ENCODE results near the gene PTAFR. TPM values are rescaled to one million over a fixed set of nuclear protein-coding genes. Genes with fewer than 3 reads are reported as not detected.

Gene PTAFR
- total and polyA plus RNA-seq, 4 donors, result 4.7 to 9.9 (median 7.4) TPM

DNA sequence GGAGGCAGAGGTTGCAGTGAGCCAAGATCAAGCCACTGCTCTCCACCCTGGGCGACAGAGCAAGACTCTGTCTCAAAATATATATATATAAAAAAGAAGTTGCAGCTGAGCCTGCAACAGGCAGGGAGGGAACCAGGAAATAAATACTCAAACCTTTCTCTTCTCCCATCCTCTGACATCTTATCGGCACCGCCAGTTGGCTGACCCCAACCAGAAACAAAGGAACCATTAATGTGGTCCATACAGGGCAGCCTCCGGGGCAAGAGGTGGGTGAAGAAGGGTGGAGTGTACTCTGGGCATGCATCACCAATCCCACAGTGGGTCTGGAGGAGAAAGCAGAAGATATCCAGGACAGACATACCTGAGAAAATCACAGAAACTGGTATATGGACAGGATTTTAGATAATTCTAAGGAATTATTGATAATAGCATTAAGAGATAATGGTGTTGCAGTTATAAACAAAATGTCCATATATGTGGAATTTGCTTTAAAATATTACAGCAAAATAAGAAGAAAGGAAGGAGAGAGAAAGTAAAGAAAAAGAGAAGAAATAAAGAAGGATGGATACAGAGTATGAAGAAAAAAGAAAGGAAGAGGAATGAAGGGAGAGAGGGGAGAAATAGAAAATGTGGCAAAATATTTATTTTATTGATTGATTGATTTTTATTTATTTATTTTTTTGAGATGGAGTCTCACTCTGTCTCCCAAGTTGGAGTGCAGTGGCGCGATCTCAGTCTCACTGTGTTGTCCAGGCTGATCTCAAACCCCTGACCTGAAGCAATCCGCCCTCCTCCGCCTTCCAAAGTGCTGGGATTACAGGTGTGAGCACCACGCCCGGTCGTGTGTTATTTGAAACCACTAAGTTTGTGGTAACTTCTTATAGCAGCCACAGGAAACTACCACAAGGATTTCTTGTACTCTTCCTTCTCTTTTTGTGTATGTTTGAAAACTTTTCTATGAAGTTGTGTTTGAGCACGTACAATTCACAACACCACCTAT, 4.1 kb upstream of the PTAFR start:
- H3K36me3 ChIP-seq (ENCODE audit: control insufficient read depth, insufficient read depth, low read length), result no peaks in the 10 kb centered on the region
- no peak for DNase-seq (ENCODE audit: low read depth in 4 of 6, low spot score in 6 of 6)
- no peaks in the 10 kb centered on the region for H3K9me3 ChIP-seq (ENCODE audit: control insufficient read depth, insufficient read depth, low read length)
- peaks cover 3% of the 10 kb centered on the region for H3K4me1 ChIP-seq (ENCODE audit: control insufficient read depth, insufficient read depth, low read length)
- no peak overlapping the region for H3K4me3 ChIP-seq (ENCODE audit: low read depth, low read length)
- no peaks in the 10 kb centered on the region for H3K27me3 ChIP-seq (ENCODE audit: control insufficient read depth, insufficient read depth, low read length)
- WGBS (ENCODE audit: insufficient coverage), result 100% methylated on average over 7 of the region's 12 CpGs
- H3K27ac ChIP-seq (ENCODE audit: low read depth, low read length), result no peak overlapping the region

DNA sequence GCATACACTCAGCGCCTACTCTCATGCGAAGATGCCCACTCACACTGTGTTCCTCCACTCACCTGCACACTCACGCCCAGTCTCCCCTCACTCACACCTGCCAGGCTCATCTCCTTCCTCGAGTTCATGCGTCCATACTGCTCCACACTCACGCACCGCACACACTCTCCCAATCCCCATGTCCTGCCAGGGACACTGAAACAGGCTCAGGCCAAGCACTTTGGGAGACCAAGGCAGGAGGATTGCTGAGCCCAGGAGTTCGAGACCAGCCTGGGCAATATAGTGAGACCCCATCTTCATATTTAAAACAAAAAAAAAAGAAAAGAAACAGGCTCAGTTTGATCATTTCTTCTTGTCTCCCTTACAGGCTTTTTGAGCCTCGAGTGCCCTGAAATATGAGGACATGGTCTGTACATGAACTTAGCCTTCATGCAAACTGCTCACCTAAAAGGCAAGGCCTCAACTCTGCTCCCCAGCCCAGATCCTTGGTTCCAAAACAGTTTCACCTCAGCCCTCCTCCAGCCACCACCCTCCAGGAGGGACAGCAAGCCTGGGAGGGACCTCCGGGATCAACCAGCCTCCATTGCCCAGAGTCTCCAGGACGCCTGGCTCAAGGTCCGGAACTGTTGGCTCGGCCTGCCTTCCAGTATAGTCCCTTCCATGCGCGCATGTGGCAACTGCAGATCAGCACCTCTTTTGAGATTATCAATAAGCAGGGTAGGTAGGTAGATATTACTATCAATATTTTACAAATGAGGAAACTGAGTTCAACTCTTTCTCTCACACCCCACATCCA, 2.4 kb upstream of the PTAFR start:
- no peak overlapping the region for H3K4me3 ChIP-seq (ENCODE audit: low read depth, low read length)
- no peaks in the 10 kb centered on the region for H3K27me3 ChIP-seq (ENCODE audit: control insufficient read depth, insufficient read depth, low read length)
- H3K4me1 ChIP-seq (ENCODE audit: control insufficient read depth, insufficient read depth, low read length), result peaks cover 10% of the 10 kb centered on the region
- no peaks in the 10 kb centered on the region for H3K36me3 ChIP-seq (ENCODE audit: control insufficient read depth, insufficient read depth, low read length)
- no peaks in the 10 kb centered on the region for H3K9me3 ChIP-seq (ENCODE audit: control insufficient read depth, insufficient read depth, low read length)
- DNase-seq (ENCODE audit: low read depth in 4 of 6, low spot score in 6 of 6), result no peak
- WGBS (ENCODE audit: insufficient coverage), result 96% methylated on average over 12 of the region's 15 CpGs
- no peak overlapping the region for H3K27ac ChIP-seq (ENCODE audit: low read depth, low read length)

DNA sequence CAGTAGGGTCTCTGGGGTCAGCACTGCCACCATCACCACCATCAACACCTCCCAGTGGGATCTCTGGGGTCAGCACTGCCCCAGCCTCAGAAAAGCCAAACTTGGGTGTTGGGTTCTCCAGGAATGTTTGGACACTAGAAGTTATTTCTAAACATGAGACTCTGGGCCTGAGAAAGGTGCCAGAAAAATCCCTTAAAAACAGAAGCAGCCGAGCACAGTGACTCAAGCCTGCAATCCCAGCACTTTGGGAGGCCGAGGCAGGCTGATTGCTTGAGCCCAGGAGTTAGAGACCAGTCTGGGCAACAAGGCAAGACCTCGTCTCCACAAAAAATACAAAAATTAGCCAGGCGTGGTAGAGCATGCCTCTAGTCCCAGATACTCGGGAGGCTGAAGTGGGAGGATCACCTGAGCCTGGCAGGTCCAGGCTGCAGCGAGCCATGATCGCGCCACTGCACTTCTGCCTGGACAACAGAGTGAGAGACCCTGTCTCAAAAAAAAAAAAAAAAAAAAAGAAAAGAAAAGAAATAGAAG, 470 bp downstream of the PTAFR start:
- WGBS (ENCODE audit: insufficient coverage), result 88% methylated on average over 6 of the region's 8 CpGs
- Histone ChIP-seq H3K27me3 (ENCODE audit: control insufficient read depth, insufficient read depth, low read length) (no peaks in the 10 kb centered on the region), H3K4me3 (ENCODE audit: low read depth, low read length) (no peak overlapping the region), H3K27ac (ENCODE audit: low read depth, low read length) (no peak overlapping the region), H3K4me1 (ENCODE audit: control insufficient read depth, insufficient read depth, low read length) (peaks cover 29% of the 10 kb centered on the region), H3K9me3 (ENCODE audit: control insufficient read depth, insufficient read depth, low read length) (no peaks in the 10 kb centered on the region), H3K36me3 (ENCODE audit: control insufficient read depth, insufficient read depth, low read length) (no peaks in the 10 kb centered on the region)
- DNase-seq (ENCODE audit: low read depth in 4 of 6, low spot score in 6 of 6), result no peak

DNA sequence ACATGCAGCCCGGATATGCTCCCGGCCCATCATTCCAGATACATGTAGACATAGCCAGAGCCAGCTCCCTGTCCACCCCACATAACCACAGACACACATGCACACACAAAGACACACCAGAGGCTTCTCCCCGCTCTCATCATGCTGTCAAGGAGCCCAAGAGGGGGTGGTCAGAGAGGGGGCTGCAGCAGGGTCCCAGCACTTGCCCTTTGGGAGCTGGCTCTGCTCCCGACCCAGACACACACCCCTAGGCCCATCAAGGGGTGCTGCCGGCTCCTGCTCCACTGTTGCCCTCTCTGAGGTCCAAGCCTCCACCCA, 2.6 kb downstream of the PTAFR start:
- Histone ChIP-seq H3K36me3 (ENCODE audit: control insufficient read depth, insufficient read depth, low read length) (no peaks in the 10 kb centered on the region), H3K9me3 (ENCODE audit: control insufficient read depth, insufficient read depth, low read length) (no peaks in the 10 kb centered on the region), H3K4me1 (ENCODE audit: control insufficient read depth, insufficient read depth, low read length) (peaks cover 29% of the 10 kb centered on the region), H3K4me3 (ENCODE audit: low read depth, low read length) (no peak overlapping the region), H3K27me3 (ENCODE audit: control insufficient read depth, insufficient read depth, low read length) (no peaks in the 10 kb centered on the region), H3K27ac (ENCODE audit: low read depth, low read length) (no peak overlapping the region)
- DNase-seq (ENCODE audit: low read depth in 4 of 6, low spot score in 6 of 6), result no peak
- WGBS (ENCODE audit: insufficient coverage), result 41% methylated on average over 2 of the region's 5 CpGs

DNA sequence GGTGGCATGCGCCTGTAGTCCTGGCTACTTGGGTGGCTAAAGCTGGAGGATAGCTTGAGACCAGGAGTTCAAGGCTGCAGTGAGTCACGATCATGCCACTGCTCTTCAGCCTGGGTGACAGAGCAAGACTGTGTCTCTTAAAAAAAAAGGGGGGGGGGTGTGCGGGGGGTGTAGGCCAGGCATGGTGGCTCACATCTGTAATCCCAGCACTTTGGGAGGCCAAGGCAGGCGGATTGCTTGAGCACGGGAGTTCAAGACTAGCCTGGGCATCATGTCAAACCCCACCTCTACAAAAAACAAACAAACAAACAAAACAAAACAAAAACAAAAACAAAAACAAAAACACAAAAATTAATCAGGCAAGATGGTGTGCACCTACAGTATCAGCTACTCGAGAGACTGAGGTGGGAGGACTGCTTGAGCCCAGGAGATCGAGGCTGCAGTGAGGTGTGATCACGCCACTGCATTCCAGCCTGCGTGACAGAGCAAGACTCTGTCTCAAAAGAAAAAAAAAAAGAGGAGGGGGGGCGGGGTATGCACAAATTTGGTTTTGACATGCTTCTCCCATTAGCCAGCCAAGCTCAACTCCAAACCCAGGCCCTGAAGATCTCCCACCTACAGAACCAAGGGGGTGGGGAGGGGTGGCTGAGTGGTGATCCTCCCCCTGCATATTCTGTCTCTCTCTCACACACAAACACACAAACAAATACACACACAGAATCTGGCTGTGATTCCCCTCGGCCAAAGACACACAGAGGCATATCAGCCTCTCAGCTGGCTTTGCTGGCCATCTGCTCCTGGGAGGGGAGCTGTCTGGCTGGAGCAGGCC, 3.1 kb downstream of the PTAFR start:
- WGBS (ENCODE audit: insufficient coverage), result 63% methylated on average over 7 of the region's 11 CpGs
- no peaks in the 10 kb centered on the region for H3K9me3 ChIP-seq (ENCODE audit: control insufficient read depth, insufficient read depth, low read length)
- H3K4me1 ChIP-seq (ENCODE audit: control insufficient read depth, insufficient read depth, low read length), result peaks cover 29% of the 10 kb centered on the region
- DNase-seq (ENCODE audit: low read depth in 4 of 6, low spot score in 6 of 6), result peak in 3 of 6 donors; percentile 7 to 52 (median 36)
- no peak overlapping the region for H3K4me3 ChIP-seq (ENCODE audit: low read depth, low read length)
- H3K36me3 ChIP-seq (ENCODE audit: control insufficient read depth, insufficient read depth, low read length), result no peaks in the 10 kb centered on the region
- no peak overlapping the region for H3K27ac ChIP-seq (ENCODE audit: low read depth, low read length)
- no peaks in the 10 kb centered on the region for H3K27me3 ChIP-seq (ENCODE audit: control insufficient read depth, insufficient read depth, low read length)

DNA sequence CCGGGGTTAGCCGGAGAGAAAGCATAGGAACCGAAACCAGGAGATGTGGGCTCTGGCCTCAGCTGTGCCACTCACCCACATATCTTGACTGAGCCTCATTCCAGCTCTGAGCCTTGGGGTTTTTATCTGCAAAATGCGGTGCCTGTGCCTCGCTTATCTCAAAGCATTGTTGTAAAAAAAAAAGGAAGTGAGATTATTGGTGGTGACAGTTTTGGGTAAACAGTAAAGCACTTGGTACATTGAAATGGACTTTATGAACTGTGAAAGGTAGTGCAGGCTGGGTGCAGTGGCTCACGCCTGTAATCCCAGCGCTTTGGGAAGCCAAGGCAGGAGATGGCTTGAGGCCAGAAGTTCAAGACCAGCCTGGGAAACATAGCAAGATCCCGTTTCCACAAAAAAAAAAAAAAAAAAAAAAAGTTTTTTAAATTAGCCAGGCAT, 3.8 kb downstream of the PTAFR start:
- Histone ChIP-seq H3K4me3 (ENCODE audit: low read depth, low read length) (no peak overlapping the region), H3K36me3 (ENCODE audit: control insufficient read depth, insufficient read depth, low read length) (no peaks in the 10 kb centered on the region), H3K27me3 (ENCODE audit: control insufficient read depth, insufficient read depth, low read length) (no peaks in the 10 kb centered on the region), H3K27ac (ENCODE audit: low read depth, low read length) (no peak overlapping the region), H3K9me3 (ENCODE audit: control insufficient read depth, insufficient read depth, low read length) (no peaks in the 10 kb centered on the region), H3K4me1 (ENCODE audit: control insufficient read depth, insufficient read depth, low read length) (peaks cover 29% of the 10 kb centered on the region)
- 51% methylated on average over 5 of the region's 8 CpGs for WGBS (ENCODE audit: insufficient coverage)
- peak in 1 of 6 donors; percentile 17 for DNase-seq (ENCODE audit: low read depth in 4 of 6, low spot score in 6 of 6)

DNA sequence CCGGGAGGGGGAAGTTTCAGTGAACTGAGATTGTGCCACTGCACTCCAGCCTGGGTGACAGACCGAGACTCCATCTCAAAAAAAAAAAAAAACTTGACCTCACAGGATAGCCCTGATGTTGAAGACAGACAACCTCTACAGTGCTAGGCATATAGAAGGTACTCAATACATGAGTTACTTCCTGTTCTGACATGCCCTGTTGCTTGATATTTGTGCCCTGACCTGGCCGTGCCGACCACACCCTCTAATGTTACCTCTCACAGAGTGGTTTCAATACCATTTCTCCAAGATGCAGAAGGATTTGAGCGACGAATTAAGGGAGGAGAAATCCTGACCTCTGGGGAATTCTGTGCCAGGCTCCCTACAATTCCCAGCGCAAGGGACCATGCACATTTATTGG, 5.2 kb downstream of the PTAFR start:
- WGBS (ENCODE audit: insufficient coverage), result 95% methylated on average over 5 of the region's 7 CpGs
- no peak for DNase-seq (ENCODE audit: low read depth in 4 of 6, low spot score in 6 of 6)
- H3K27ac ChIP-seq (ENCODE audit: low read depth, low read length), result no peak overlapping the region

DNA sequence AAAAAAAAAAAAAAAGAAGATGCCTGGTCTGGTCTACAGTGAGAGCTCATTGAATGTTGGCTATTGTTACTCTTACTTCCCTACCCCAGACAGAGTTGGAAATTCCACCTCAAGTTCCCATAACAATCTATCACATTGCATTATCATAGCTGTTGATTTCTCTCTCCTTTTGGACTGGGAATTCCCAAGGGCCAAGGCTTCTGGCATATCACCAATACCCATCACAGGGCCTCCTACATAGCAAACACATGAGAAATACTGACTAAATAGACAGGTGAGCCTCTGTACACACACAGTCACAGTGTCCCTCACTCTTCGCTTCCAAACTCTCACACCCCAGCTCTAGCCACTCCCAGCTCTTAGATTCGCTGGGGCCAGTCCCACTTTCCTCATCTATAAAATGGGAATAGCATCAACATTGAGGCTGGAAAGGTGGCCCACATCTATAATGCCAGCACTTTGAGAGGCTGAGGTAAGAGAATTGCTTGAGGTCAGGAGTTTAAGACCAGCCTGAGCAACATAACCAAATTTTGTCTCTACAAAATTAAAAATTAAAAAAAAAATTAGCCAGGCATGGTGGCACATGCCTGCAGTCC, 6.4 kb downstream of the PTAFR start:
- H3K4me3 ChIP-seq (ENCODE audit: low read depth, low read length), result no peak overlapping the region
- H3K27ac ChIP-seq (ENCODE audit: low read depth, low read length), result no peak overlapping the region
- peaks cover 3% of the 10 kb centered on the region for H3K9me3 ChIP-seq (ENCODE audit: control insufficient read depth, insufficient read depth, low read length)
- DNase-seq (ENCODE audit: low read depth in 4 of 6, low spot score in 6 of 6), result no peak
- peaks cover 26% of the 10 kb centered on the region for H3K4me1 ChIP-seq (ENCODE audit: control insufficient read depth, insufficient read depth, low read length)
- no peaks in the 10 kb centered on the region for H3K36me3 ChIP-seq (ENCODE audit: control insufficient read depth, insufficient read depth, low read length)
- no peaks in the 10 kb centered on the region for H3K27me3 ChIP-seq (ENCODE audit: control insufficient read depth, insufficient read depth, low read length)
- WGBS (ENCODE audit: insufficient coverage), result 100% methylated on average over 1 of the region's 2 CpGs

More for the DNA sequence above, 5.2 kb downstream of the PTAFR start:
- H3K9me3 ChIP-seq (ENCODE audit: control insufficient read depth, insufficient read depth, low read length), result no peaks in the 10 kb centered on the region
- no peaks in the 10 kb centered on the region for H3K36me3 ChIP-seq (ENCODE audit: control insufficient read depth, insufficient read depth, low read length)
- peaks cover 26% of the 10 kb centered on the region for H3K4me1 ChIP-seq (ENCODE audit: control insufficient read depth, insufficient read depth, low read length)
- H3K4me3 ChIP-seq (ENCODE audit: low read depth, low read length), result no peak overlapping the region
- no peaks in the 10 kb centered on the region for H3K27me3 ChIP-seq (ENCODE audit: control insufficient read depth, insufficient read depth, low read length)

All from spinal cord (tissue), 10 donors.